ENCODE data around the gene HEATR9. TPM values are rescaled to one million over a fixed set of nuclear protein-coding genes. Genes with fewer than 3 reads are reported as not detected.

Gene HEATR9
- total RNA-seq, 2 donors from 2014 or later, result not detected

GRCh38 chr17:35906191-35906925 lies 37.7 kb upstream of the HEATR9 start:
- Histone ChIP-seq H3K36me3 (no peaks in the 10 kb centered on the region), H3K9me3 (no peaks in the 10 kb centered on the region), H3K4me1 (no peaks in the 10 kb centered on the region), H3K27ac (no peak overlapping the region), H3K27me3 (no peaks in the 10 kb centered on the region), H3K4me3 (no peak overlapping the region)
- TF ChIP-seq CTCF (IDR thresholded peaks at IDR 0.05), result no peak
- DNase-seq (ENCODE audit: low spot score), result no peak

GRCh38 chr17:35903451-35903850 lies 34.8 kb upstream of the HEATR9 start:
- H3K9me3 ChIP-seq, result no peaks in the 10 kb centered on the region
- no peaks in the 10 kb centered on the region for H3K4me1 ChIP-seq
- no peak overlapping the region for H3K4me3 ChIP-seq
- H3K36me3 ChIP-seq, result no peaks in the 10 kb centered on the region
- no peak overlapping the region for H3K27ac ChIP-seq
- H3K27me3 ChIP-seq, result no peaks in the 10 kb centered on the region
- TF ChIP-seq CTCF (IDR thresholded peaks at IDR 0.05), result no peak
- DNase-seq (ENCODE audit: low spot score), result no peak

- TF ChIP-seq CTCF (IDR thresholded peaks at IDR 0.05), result no peak
- Histone ChIP-seq H3K9me3 (no peaks in the 10 kb centered on the region), H3K36me3 (no peaks in the 10 kb centered on the region), H3K4me1 (no peaks in the 10 kb centered on the region), H3K4me3 (no peak overlapping the region), H3K27ac (no peak overlapping the region), H3K27me3 (no peaks in the 10 kb centered on the region)
- no peak for DNase-seq (ENCODE audit: low spot score)
Measured at GRCh38 chr17:35901631-35902175, 33.0 kb upstream of the HEATR9 start.

GRCh38 chr17:35900708-35901480 lies 32.2 kb upstream of the HEATR9 start:
- Histone ChIP-seq H3K4me1 (no peaks in the 10 kb centered on the region), H3K4me3 (no peak overlapping the region), H3K27ac (no peak overlapping the region), H3K9me3 (no peaks in the 10 kb centered on the region), H3K36me3 (no peaks in the 10 kb centered on the region), H3K27me3 (no peaks in the 10 kb centered on the region)
- no peak for TF ChIP-seq CTCF (IDR thresholded peaks at IDR 0.05)
- DNase-seq (ENCODE audit: low spot score), result no peak

- Histone ChIP-seq H3K4me1 (no peaks in the 10 kb centered on the region), H3K9me3 (no peaks in the 10 kb centered on the region), H3K36me3 (no peaks in the 10 kb centered on the region), H3K4me3 (no peak overlapping the region), H3K27me3 (no peaks in the 10 kb centered on the region), H3K27ac (no peak overlapping the region)
- DNase-seq (ENCODE audit: low spot score), result no peak
- TF ChIP-seq CTCF (IDR thresholded peaks at IDR 0.05), result no peak
Measured at GRCh38 chr17:35900280-35900679, 31.6 kb upstream of the HEATR9 start.
